B cell (primary cell): Measurements from ENCODE around the gene SURF6. TPM values are rescaled to one million over a fixed set of nuclear protein-coding genes. Genes with fewer than 3 reads are reported as not detected.

ENCODE experiments used
- ATAC-seq: fragments of 200-7000 bp; cut with Tn5 transposase; one replicate; pipeline ENCODE4 v1.10.0; 2021; ENCODE audit warnings: low read depth, mild to moderate bottlenecking, moderate number of reproducible peaks, moderate library complexity
- CTCF ChIA-PET: fragments of 350-600 bp; sonication (Branson Sonifier 250); formaldehyde crosslinking; loops from one replicate; lab custom pipeline; 2021; ENCODE audit warnings: antibody characterized with exemption, inconsistent platforms; lab: Charles Lee
- POLR2A ChIA-PET: fragments of 350-600 bp; sonication (Branson Sonifier 250); formaldehyde crosslinking; loops from one replicate; lab custom pipeline; 2021; ENCODE audit warnings: antibody characterized with exemption; lab: Charles Lee
- DNase-seq: peaks from one replicate; pipeline ENCODE4 v3.0.0; 2013
- H2AFZ ChIP-seq: 2 replicates; pipeline ENCODE4 v1.6.1; 2012; ENCODE audit warnings: mild to moderate bottlenecking, low read depth, low read length; ENCODE audit not compliant: insufficient read depth, poor library complexity, severe bottlenecking
- H3K27ac ChIP-seq, 2 donors: 1 replicate in 1 of 2; 2 replicates in 1 of 2; pipeline ENCODE4 v1.5.1; 2012 to 2013; ENCODE audit warnings: low read length in 2 of 2, mild to moderate bottlenecking in 2 of 2, moderate library complexity in 1 of 2
- H3K27me3 ChIP-seq, 4 experiments: fragments of 200-600 bp in 1 of 4; sonication (generic) in 1 of 4; replicated peaks in 1 of 4; 1 replicate in 2 of 4; 2 replicates in 2 of 4; pipeline versions ENCODE4 v1.6.1 to v1.7.0; 2013 to 2016; ENCODE audit warnings: low read length in 3 of 4, mild to moderate bottlenecking in 2 of 4, mixed read lengths in 1 of 4, moderate library complexity in 1 of 4; ENCODE audit not compliant: insufficient read depth in 4 of 4, control insufficient read depth in 3 of 4; ENCODE audit errors: control extremely low read depth in 1 of 4
- H3K36me3 ChIP-seq, 2 experiments: replicated peaks in 1 of 2; 1 replicate in 1 of 2; 2 replicates in 1 of 2; pipeline versions ENCODE4 v1.6.1 to v1.7.1; 2013; ENCODE audit warnings: low read length in 1 of 2; ENCODE audit not compliant: insufficient read depth in 2 of 2, control insufficient read depth in 1 of 2; ENCODE audit errors: control extremely low read depth in 1 of 2, extremely low read depth in 1 of 2
- H3K4me1 ChIP-seq, 2 donors: fragments of 200-600 bp in 1 of 2; sonication (generic) in 1 of 2; 1 replicate in 1 of 2; 2 replicates in 1 of 2; pipeline versions ENCODE4 v1.5.1 to v1.6.1; 2013 to 2017; ENCODE audit warnings: low read length in 2 of 2; ENCODE audit not compliant: control insufficient read depth in 2 of 2, insufficient read depth in 2 of 2
- H3K4me2 ChIP-seq: replicated peaks from 2 replicates; pipeline ENCODE3; 2012; ENCODE audit warnings: mild to moderate bottlenecking, low read depth, low read length; ENCODE audit not compliant: poor library complexity, severe bottlenecking
- H3K4me3 ChIP-seq, 5 experiments: fragments of 200-600 bp in 1 of 5; sonication (generic) in 1 of 5; 1 replicate in 3 of 5; 2 replicates in 2 of 5; pipeline versions ENCODE4 v1.5.1 to v1.7.0; 2011 to 2016; ENCODE audit warnings: low read length in 4 of 5, mild to moderate bottlenecking in 4 of 5, low read depth in 2 of 5, control low read depth in 1 of 5, moderate library complexity in 1 of 5; ENCODE audit not compliant: insufficient read depth in 1 of 5; ENCODE audit errors: control extremely low read depth in 1 of 5, extremely low read depth in 1 of 5
- H3K79me2 ChIP-seq: fragments of 200-600 bp; sonication (generic); one replicate; pipeline ENCODE4 v1.6.0; 2016; ENCODE audit warnings: low read length; ENCODE audit not compliant: control insufficient read depth, insufficient read depth
- H3K9ac ChIP-seq: fragments of 200-600 bp; sonication (generic); 2 replicates; pipeline ENCODE4 v1.6.1; 2017; ENCODE audit warnings: mild to moderate bottlenecking, low read length, moderate library complexity
- H3K9me3 ChIP-seq, 3 donors: one replicate each; pipeline versions ENCODE4 v1.6.1 to v1.7.1; 2013; ENCODE audit warnings: low read length in 2 of 3; ENCODE audit not compliant: control insufficient read depth in 2 of 3, insufficient read depth in 1 of 3; ENCODE audit errors: control extremely low read depth in 1 of 3
- H4K20me1 ChIP-seq: 2 replicates; pipeline ENCODE4 v1.6.0; 2012; ENCODE audit warnings: mild to moderate bottlenecking, low read length; ENCODE audit not compliant: insufficient read depth, control insufficient read depth, poor library complexity, severe bottlenecking
- H3K27ac Mint-ChIP-seq: one replicate; pipeline ENCODE4 v1.8.0; 2021; ENCODE audit warnings: mixed read lengths
- H3K27me3 Mint-ChIP-seq: one replicate; pipeline ENCODE4 v1.8.0; 2021; ENCODE audit warnings: mixed read lengths
- H3K4me1 Mint-ChIP-seq: one replicate; pipeline ENCODE4 v1.8.0; 2021; ENCODE audit warnings: mixed read lengths
- H3K4me3 Mint-ChIP-seq: one replicate; pipeline ENCODE4 v1.8.0; 2021; ENCODE audit warnings: mixed read lengths
- H3K9me3 Mint-ChIP-seq: one replicate; pipeline ENCODE4 v1.8.0; 2022; ENCODE audit warnings: mixed read lengths; ENCODE audit not compliant: insufficient read depth
- EZH2 ChIP-seq: IDR thresholded peaks from 2 replicates; pipeline ENCODE4 v1.6.1; 2012; ENCODE audit warnings: borderline replicate concordance, low read depth, mild to moderate bottlenecking, moderate library complexity, low read length; ENCODE audit not compliant: insufficient read depth, poor library complexity, severe bottlenecking
- WGBS: methylation state at CpG from one replicate; pipeline ENCODE4 v1.1.5; 2013; ENCODE audit warnings: missing lambda C conversion rate; ENCODE audit not compliant: insufficient coverage; 5-methylcytosine and 5-hydroxymethylcytosine counted together
- intact Hi-C: fragments of 100-400 bp; cut with micrococcal nuclease; formaldehyde crosslinking; loops from one replicate; pipeline ENCODE4 v1.10.0; 2022
- polyA plus RNA-seq: library from polyadenylated mRNA; depleted of rRNA; stranded (reverse); fragments of >200 nt; gene quantifications from 2 replicates; pipeline ENCODE4 v1.2.3, GENCODE V29; 2012
- total RNA-seq, 2 donors: library from RNA; stranded (reverse); fragments of 120-200 nt in 1 of 2; gene quantifications; 1 replicate in 1 of 2; 2 replicates in 1 of 2; pipeline versions ENCODE4 v1.2.3 to v1.2.4, GENCODE V29; 2013 to 2022
- TF ChIP-seq, protein P1 (sequence below): fragments of 200-600 bp; IDR thresholded peaks from one replicate; pipeline ENCODE4 v1.8.0; 2022; ENCODE audit warnings: antibody characterized with exemption, mild to moderate bottlenecking

Gene SURF6
- total and polyA plus RNA-seq, 2 donors (not counting 1 experiment from before 2014, with no cell fraction given): 14.7 to 25.9 TPM

DNA sequence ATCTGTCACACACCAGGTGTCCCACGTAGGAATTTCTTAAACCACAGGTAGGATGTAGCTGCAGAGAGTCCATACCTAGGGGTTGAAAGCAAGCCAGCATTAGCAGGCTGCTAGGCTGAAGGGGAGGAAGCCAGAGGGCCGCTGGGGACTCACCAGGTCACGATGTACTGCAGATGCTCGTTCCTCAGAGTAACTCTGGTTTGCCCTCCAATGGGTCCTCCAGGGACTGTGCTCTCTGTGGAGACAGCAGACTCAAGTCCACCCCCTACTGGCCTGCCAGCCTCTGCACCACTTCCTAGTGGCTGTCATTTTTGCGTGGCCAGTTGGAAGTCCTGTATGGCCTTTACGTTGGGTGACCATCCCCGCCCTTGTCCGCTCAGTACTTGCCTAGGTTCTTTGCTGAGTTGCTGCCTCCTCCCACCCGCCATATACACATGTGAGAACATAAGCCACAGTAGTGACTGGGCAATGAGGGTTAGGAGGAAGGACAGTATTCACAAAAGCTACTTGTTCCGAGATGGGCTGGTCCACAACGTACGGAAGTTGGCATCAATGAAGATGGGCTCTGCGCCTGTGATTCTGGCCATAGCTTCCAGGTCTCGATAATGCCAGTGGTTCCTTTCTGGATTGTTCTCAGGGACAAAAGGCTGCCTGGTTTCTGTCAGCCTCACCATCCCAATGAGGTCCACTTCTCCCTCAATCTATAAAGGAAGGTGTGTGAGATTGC lies 16.1 kb upstream of the SURF6 start:
- Histone ChIP-seq H3K27me3 (no peaks in the 10 kb centered on the region), H3K9ac (no peak overlapping the region), H2AFZ (no peak overlapping the region), H3K9me3 (peaks cover 0 to 8% (median 0%) of the 10 kb centered on the region in 3 donors), H3K27ac (no peak overlapping the region), H3K79me2 (peaks cover 50% of the 10 kb centered on the region), H3K36me3 (peaks cover 0 to 46% of the 10 kb centered on the region in 2 experiments), H3K4me2 (no peak overlapping the region), H3K4me3 (no peak overlapping the region), H4K20me1 (peaks cover 42% of the 10 kb centered on the region), H3K4me1 (peaks cover 19 to 33% of the 10 kb centered on the region in 2 donors)
- no peaks in the 10 kb centered on the region for H3K27me3 Mint-ChIP-seq
- H3K9me3 Mint-ChIP-seq: no peaks in the 10 kb centered on the region
- H3K4me3 Mint-ChIP-seq: no peak overlapping the region
- TF ChIP-seq, protein P1, sequence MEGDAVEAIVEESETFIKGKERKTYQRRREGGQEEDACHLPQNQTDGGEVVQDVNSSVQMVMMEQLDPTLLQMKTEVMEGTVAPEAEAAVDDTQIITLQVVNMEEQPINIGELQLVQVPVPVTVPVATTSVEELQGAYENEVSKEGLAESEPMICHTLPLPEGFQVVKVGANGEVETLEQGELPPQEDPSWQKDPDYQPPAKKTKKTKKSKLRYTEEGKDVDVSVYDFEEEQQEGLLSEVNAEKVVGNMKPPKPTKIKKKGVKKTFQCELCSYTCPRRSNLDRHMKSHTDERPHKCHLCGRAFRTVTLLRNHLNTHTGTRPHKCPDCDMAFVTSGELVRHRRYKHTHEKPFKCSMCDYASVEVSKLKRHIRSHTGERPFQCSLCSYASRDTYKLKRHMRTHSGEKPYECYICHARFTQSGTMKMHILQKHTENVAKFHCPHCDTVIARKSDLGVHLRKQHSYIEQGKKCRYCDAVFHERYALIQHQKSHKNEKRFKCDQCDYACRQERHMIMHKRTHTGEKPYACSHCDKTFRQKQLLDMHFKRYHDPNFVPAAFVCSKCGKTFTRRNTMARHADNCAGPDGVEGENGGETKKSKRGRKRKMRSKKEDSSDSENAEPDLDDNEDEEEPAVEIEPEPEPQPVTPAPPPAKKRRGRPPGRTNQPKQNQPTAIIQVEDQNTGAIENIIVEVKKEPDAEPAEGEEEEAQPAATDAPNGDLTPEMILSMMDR: no peak
- no peak for TF ChIP-seq EZH2
- ChIA-PET POLR2A (no interaction called here), CTCF (interaction anchor here (1.1 kb wide), 1 partner anchor 19 kb away, joined by 3 read pairs; no protein-coding TSS in a partner anchor)
- WGBS: 70% methylated on average over 8 of the region's 14 CpGs
- ATAC-seq (no peak), DNase-seq (peak; percentile 52)
- peaks cover 37% of the 10 kb centered on the region for H3K4me1 Mint-ChIP-seq
- peak overlapping the region; percentile 47 for H3K27ac Mint-ChIP-seq
- intact Hi-C loops: loop anchor here (10.0 kb wide), 1 partner anchor 167 kb away; no protein-coding TSS in a partner anchor

DNA sequence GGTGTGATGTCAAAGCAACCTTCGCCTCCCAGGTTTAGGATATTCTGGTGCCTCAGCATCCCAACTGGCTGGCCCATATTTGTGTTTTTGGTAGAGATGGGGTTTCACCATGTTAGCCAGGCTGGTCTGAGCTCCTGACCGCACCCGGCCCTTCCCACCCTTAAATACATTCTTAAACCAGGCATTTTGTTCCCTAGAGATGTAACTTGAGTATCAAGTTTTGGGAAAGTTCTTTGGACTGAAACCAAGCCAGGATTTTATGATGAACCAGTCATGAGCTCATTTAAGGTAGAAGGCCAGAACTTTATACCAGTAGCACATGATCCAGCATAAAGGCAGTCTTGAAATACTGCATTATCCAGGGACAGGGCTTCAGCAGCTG lies 15.5 kb upstream of the SURF6 start:
- H3K27ac Mint-ChIP-seq: peak overlapping the region; percentile 20
- no peaks in the 10 kb centered on the region for H3K9me3 Mint-ChIP-seq
- CTCF ChIA-PET: interaction anchor here (1.1 to 1.4 kb wide), 2 partner anchors 19 to 202 kb away, joined by 3 read pairs; no protein-coding TSS in a partner anchor
- POLR2A ChIA-PET: no interaction called here
- Histone ChIP-seq H3K27me3 (no peaks in the 10 kb centered on the region), H3K9me3 (peaks cover 0 to 8% (median 0%) of the 10 kb centered on the region in 3 donors), H3K4me1 (peaks cover 22 to 34% of the 10 kb centered on the region in 2 donors), H3K4me3 (no peak overlapping the region), H4K20me1 (peaks cover 47% of the 10 kb centered on the region), H3K9ac (no peak overlapping the region), H3K79me2 (peaks cover 50% of the 10 kb centered on the region), H2AFZ (no peak overlapping the region), H3K36me3 (peaks cover 0 to 46% of the 10 kb centered on the region in 2 experiments), H3K4me2 (no peak overlapping the region), H3K27ac (no peak overlapping the region)
- ATAC-seq (no peak), DNase-seq (no peak)
- H3K27me3 Mint-ChIP-seq: no peaks in the 10 kb centered on the region
- whole genome bisulfite sequencing: 100% methylated on average over 1 of the region's 3 CpGs
- intact Hi-C loops: loop anchor here (10.0 kb wide), 1 partner anchor 167 kb away; no protein-coding TSS in a partner anchor
- TF ChIP-seq, protein P1: no peak
- TF ChIP-seq EZH2: no peak
- H3K4me3 Mint-ChIP-seq: no peak overlapping the region
- peaks cover 39% of the 10 kb centered on the region for H3K4me1 Mint-ChIP-seq
